Fibroblast of skin of back (primary cell): ENCODE results near the gene XKR8.
"Not testable (repeated sequence)": the region's sequence is repeated elsewhere in the genome, so short reads cannot be mapped to it uniquely, and the experiment has no call there.

Experiments
- DNase-seq: peaks from one replicate; pipeline ENCODE4 v3.0.0-alpha.2; 2013

Gene XKR8

GRCh38 chr1:27992276-27992675, 32.5 kb downstream of the XKR8 start:
- DNase-seq = no peak

- DNase-seq = no peak
These were observed 33.5 kb downstream of the XKR8 start for GRCh38 chr1:27993241-27993640.

GRCh38 chr1:27994060-27994459, 34.3 kb downstream of the XKR8 start:
- DNase-seq = no peak

- DNase-seq = not testable (repeated sequence)
These were observed 34.8 kb downstream of the XKR8 start for GRCh38 chr1:27994526-27994925.

- DNase-seq = no peak
These were observed 39.3 kb downstream of the XKR8 start for GRCh38 chr1:27999055-27999454.

GRCh38 chr1:28002600-28002999, 42.8 kb downstream of the XKR8 start:
- DNase-seq = no peak

DNA sequence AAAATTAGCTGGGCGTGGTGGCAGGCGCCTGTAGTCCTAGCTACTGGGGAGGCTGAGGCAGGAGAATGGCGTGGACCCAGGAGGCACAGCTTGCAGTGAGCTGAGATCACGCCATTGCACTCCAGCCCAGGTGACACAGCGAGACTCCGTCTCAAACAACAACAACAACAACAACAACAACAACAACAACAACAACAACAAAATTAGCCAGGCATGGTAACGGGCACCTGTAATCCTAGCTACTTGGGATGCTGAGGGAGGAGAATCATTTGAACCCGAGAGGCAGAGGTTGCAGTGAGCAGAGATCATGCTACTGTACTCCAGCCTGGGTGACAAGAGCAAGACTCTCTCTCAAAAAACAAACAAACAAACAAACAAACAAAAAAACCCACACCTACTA, 43.3 kb downstream of the XKR8 start:
- DNase-seq = not testable (repeated sequence)

DNA sequence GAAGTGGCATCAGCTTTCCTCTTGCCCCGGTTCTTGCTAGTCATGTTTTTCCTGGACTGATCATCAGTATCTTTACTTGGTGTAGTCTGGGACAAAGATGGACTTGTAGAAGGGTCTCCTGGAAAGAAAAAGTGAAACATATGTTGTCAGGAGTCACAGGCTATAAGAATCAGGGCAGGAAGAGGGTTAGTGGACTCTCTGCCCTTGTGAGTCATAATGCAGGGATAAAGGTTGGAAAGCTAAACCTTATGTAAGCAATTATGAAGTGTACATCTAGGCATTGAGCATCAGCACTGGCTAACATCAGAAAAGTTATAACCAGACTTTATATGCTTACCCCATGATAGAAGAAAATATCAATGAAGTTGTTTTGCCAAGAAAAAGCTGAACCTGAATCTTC, 51.2 kb downstream of the XKR8 start:
- no peak for DNase-seq
